Stimulated activated CD8-positive, alpha-beta memory T cell treated with anti-CD3 and anti-CD28 coated beads, Interleukin-7, amount 100 ng/mL, for 1 hour (primary cell): Measurements from ENCODE around the gene SVEP1.

Experiments
- DNase-seq, 2 donors: peaks; one replicate each; pipeline ENCODE4 v3.0.0-alpha.2; 2020; ENCODE audit warnings: low read depth in 2 of 2

SVEP1 gene

DNA sequence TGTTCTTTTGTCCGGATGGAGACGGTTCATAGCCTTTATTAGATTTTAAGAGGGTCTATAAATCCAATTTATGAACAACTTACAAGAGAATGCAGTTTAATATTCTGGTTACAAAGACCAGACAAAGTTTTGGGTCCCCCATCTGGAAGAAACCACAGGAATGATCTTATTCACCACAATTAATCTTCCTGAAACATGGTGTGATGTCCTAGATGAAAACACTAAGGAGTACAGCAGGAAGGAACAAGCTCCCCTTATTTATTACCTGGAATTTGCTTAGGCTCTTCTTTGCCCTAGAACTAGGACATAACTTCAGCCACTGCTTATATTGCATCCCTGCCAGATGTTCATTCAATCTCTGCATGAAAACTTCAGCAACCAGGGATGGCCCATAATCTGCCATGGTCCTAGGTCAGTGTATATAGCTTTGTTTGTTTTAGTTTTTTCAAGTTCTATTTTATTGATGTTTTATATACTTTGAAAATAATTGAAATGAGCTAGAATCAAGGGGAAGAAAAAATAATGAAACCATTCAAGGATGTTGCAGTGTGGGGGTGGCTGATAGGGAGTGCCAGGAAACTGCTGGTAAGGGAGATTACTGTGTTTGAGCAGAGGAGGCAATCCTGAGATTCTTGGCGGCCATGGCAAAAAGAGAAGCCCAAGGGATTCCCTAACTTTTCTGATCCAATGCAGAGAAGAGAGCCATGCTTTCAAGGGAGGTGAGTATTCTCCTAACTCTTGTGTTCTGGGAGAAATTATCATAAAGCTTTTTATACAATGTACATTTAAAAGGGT lies 258.7 kb downstream of the SVEP1 start:
- no peak for DNase-seq

DNA sequence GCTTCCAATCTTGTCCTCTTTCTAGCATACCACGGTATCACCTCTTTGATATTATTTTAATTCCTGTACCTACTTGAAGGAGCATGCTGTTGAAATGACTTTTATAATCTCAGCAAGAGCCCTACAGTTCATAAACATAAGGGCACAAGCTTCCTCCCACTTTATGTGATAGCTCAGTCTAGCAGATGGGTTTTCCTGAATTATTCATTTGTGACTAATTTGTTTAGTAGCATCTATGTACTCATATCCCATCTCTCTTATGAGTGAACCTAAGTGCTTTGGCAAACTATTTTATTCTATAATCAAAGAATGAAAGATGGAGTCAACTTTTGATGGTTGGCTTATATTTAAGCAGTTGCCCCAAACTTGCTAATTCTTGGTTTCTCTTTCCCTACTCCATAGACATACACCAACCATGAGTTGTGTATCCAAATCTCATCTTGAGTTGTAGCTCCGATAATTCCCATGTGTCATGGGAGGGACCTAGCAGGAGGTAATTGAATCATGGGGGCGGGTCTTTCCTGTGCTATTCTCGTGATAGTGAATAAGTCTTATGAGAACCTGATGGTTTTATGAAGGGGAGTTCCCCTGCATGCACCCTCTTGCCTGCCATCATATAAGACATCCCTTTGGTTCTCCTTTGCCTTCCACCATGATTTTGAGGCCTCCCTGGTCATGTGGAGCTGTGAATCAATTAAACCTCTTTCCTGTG lies 259.6 kb downstream of the SVEP1 start:
- DNase-seq: no peak

DNA sequence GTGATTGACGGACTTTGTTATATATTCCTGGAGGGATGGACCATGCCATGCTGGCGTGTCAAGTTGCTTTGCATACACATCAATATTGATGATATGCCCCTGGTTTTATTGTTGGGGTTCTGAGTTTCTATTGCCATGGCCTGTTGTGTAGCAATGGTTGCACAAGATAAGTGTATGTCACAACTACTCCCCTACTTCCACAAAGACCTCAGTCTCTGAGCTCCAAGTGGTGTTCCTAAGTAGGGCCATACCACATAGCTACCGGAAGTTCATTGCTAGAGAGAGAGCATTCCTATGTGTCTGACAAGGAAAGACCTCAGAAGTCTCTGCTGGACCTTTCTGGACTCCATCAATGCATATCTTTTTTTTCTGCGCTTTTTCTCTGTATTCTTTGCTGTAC lies 261.6 kb downstream of the SVEP1 start:
- no peak for DNase-seq

GRCh38 chr9:110316261-110317075 lies 263.1 kb downstream of the SVEP1 start:
- DNase-seq: no peak
